Fibroblast of skin of scalp (primary cell): ENCODE data around the gene CHEK1. TPM values are rescaled to one million over a fixed set of nuclear protein-coding genes. Genes with fewer than 3 reads are reported as not detected.
"Not testable (repeated sequence)": the region's sequence is repeated elsewhere in the genome, so short reads cannot be mapped to it uniquely, and the experiment has no call there.

ENCODE experiments used
- DNase-seq: peaks from one replicate; pipeline ENCODE4 v3.0.0-alpha.2; 2013
- polyA plus RNA-seq, 2 experiments: library from polyadenylated mRNA; unstranded; fragments of 120-200 nt; gene quantifications; one replicate each; pipeline ENCODE4 v1.2.1, GENCODE V29; 2013; ENCODE audit not compliant: insufficient read length in 2 of 2

Gene CHEK1
- polyA plus RNA-seq (2013, experiment 1 of 2; ENCODE audit: insufficient read length) = 20.7 TPM
- 19.1 TPM for polyA plus RNA-seq (2013, experiment 2 of 2; ENCODE audit: insufficient read length)

- DNase-seq = no peak
Observed at GRCh38 chr11:125624756-125625213, at the start of gene CHEK1. Gene CHEK1 (plus strand): TSS chr11:125625163. CDS start chr11:125626769, 1,606 bp downstream.

GRCh38 chr11:125577181-125577580 lies 47.8 kb upstream of the CHEK1 start:
- not testable (repeated sequence) for DNase-seq

GRCh38 chr11:125578783-125579182 lies 46.2 kb upstream of the CHEK1 start:
- no peak for DNase-seq

- no peak for DNase-seq
Observed at GRCh38 chr11:125579811-125580210, 45.2 kb upstream of the CHEK1 start.

GRCh38 chr11:125583496-125583895 lies 41.5 kb upstream of the CHEK1 start:
- DNase-seq = no peak

- DNase-seq = no peak
Observed at GRCh38 chr11:125585487-125585886, 39.5 kb upstream of the CHEK1 start.

- no peak for DNase-seq
Observed at GRCh38 chr11:125586623-125587022, 38.3 kb upstream of the CHEK1 start.

GRCh38 chr11:125587480-125587879 lies 37.5 kb upstream of the CHEK1 start:
- DNase-seq = peak; percentile 6

GRCh38 chr11:125588505-125588904 lies 36.5 kb upstream of the CHEK1 start:
- DNase-seq = no peak

GRCh38 chr11:125591649-125592304 lies 33.2 kb upstream of the CHEK1 start:
- peak; percentile 34 for DNase-seq

GRCh38 chr11:125592305-125593113 lies 32.5 kb upstream of the CHEK1 start, which contains the start of gene STT3A:
Gene STT3A (plus strand): TSS chr11:125592852. CDS start chr11:125595916, 3,064 bp downstream.
- peak; percentile 100 for DNase-seq

GRCh38 chr11:125593114-125593820 lies 31.7 kb upstream of the CHEK1 start:
- DNase-seq = peak; percentile 50

- no peak for DNase-seq
Observed at GRCh38 chr11:125594958-125595357, 30.0 kb upstream of the CHEK1 start.

- DNase-seq = no peak
Observed at GRCh38 chr11:125600663-125601062, 24.3 kb upstream of the CHEK1 start.

GRCh38 chr11:125603207-125603606 lies 21.8 kb upstream of the CHEK1 start:
- DNase-seq = peak; percentile 50

GRCh38 chr11:125605417-125605816 lies 19.5 kb upstream of the CHEK1 start:
- no peak for DNase-seq

- DNase-seq = no peak
Observed at GRCh38 chr11:125609545-125609944, 15.4 kb upstream of the CHEK1 start.

GRCh38 chr11:125618383-125618782 lies 6.6 kb upstream of the CHEK1 start:
- DNase-seq = no peak

GRCh38 chr11:125621995-125622394 lies 3.0 kb upstream of the CHEK1 start:
- DNase-seq = peak; percentile 66

- no peak for DNase-seq
Observed at GRCh38 chr11:125623064-125623463, 1.9 kb upstream of the CHEK1 start.

- DNase-seq = no peak
Observed at GRCh38 chr11:125625225-125625629, 264 bp downstream of the CHEK1 start.

- peak; percentile 93 for DNase-seq
Observed at GRCh38 chr11:125625630-125626287, 796 bp downstream of the CHEK1 start.
